Adrenal gland (tissue), 5 donors: ENCODE measurements around the gene CFL1.

ENCODE experiments used
- CTCF ChIP-seq, 6 experiments: fragments of 450-650 bp in 4 of 6; fragments of 200-600 bp in 2 of 6; sonication (generic) in 1 of 6; IDR thresholded peaks; 1 replicate in 5 of 6; 2 replicates in 1 of 6; pipeline versions ENCODE4 v1.5.1 to v1.8.0; 2016 to 2021; ENCODE audit warnings: antibody characterized with exemption in 6 of 6, mild to moderate bottlenecking in 2 of 6, moderate library complexity in 1 of 6
- POLR2A ChIP-seq, 2 donors: fragments of 450-650 bp; IDR thresholded peaks; one replicate each; pipeline ENCODE4 v1.6.1; 2017; ENCODE audit warnings: antibody characterized with exemption in 2 of 2, mild to moderate bottlenecking in 2 of 2, moderate library complexity in 1 of 2
- donor health status: DM: no; HTN: no; CAD: no.

GRCh38 chr11:65879617-65880016 lies 21.6 kb upstream of the CFL1 start, which contains the start of gene CTSW:
- TF ChIP-seq CTCF (IDR thresholded peaks at IDR 0.05) (no peak), POLR2A (IDR thresholded peaks at IDR 0.05) (no peak)
